Midbrain (tissue), 1 donor: ENCODE measurements around the gene HOXA11.

Experiments
- DNase-seq: peaks from one replicate; lab custom pipeline; 2025; lab: John Stamatoyannopoulos, UW

The HOXA11 gene

DNA sequence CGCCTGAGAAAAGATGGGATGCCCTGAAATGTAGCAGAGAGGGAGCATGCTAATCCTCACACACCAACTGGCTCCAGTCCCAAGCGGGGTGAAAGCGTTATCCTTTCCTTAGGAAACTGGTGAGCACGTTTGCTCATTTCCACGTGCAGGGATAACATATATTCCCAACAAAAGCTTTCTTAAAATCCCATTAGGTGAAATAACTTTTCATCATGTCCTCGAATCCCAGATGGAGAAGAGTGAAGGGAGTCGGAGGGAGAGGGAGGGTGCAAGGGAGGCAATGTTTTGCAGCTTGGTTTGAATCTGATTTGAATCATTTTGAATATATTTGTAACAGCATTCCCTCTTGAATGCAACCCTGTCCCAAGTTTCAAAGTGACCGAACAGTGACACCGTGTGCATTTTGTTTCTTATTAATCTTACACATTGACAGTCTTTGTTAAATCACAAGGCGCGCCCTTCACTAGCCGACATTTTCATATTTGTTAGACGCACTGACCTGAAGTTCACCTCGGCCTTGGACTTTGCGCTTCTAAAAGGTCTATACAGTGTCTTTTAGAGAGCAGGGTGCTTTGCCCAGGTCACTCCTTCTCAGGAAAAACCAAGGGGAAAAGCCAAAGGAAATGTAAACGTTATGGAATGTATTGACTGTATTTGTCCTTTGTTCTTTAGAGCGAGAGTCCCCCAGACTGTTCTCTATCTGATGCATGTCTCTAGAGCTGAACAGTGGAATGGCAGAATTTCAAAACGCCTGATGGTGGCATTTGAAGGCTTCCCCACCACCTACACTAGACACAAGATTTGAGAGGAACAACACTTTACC is 51.4 kb downstream of the HOXA11 start:
- DNase-seq, result no peak

GRCh38 chr7:27132978-27133377 is 52.1 kb downstream of the HOXA11 start:
- no peak for DNase-seq

- DNase-seq, result no peak
Observed at GRCh38 chr7:27132214-27132613, 52.8 kb downstream of the HOXA11 start.

- DNase-seq, result no peak
Observed at GRCh38 chr7:27131390-27131819, 53.6 kb downstream of the HOXA11 start.
